ENCODE measurements around the gene CEMIP.

Gene CEMIP

GRCh38 chr15:80778964-80779657 lies at the start of gene CEMIP:
Gene CEMIP, plus strand, starts transcription at chr15:80779370. Its CDS starts 94,510 bp downstream, at chr15:80873880.
- DNase-seq = peak; percentile 63

- DNase-seq = no peak
Measured at GRCh38 chr15:80730387-80730786, 48.8 kb upstream of the CEMIP start.

GRCh38 chr15:80730926-80731325 lies 48.2 kb upstream of the CEMIP start:
- DNase-seq = no peak

GRCh38 chr15:80732167-80732566 lies 47.0 kb upstream of the CEMIP start:
- DNase-seq = no peak

GRCh38 chr15:80732818-80733217 lies 46.4 kb upstream of the CEMIP start:
- no peak for DNase-seq

- DNase-seq = no peak
Measured at GRCh38 chr15:80733460-80733859, 45.7 kb upstream of the CEMIP start.

GRCh38 chr15:80735344-80735743 lies 43.8 kb upstream of the CEMIP start:
- DNase-seq = no peak

GRCh38 chr15:80736560-80736959 lies 42.6 kb upstream of the CEMIP start:
- no peak for DNase-seq

- no peak for DNase-seq
Measured at GRCh38 chr15:80739919-80740318, 39.3 kb upstream of the CEMIP start.

GRCh38 chr15:80742081-80742480 lies 37.1 kb upstream of the CEMIP start:
- no peak for DNase-seq

- no peak for DNase-seq
Measured at GRCh38 chr15:80743189-80743833, 35.9 kb upstream of the CEMIP start.

- no peak for DNase-seq
Measured at GRCh38 chr15:80744415-80744814, 34.8 kb upstream of the CEMIP start.

- DNase-seq = no peak
Measured at GRCh38 chr15:80744826-80745225, 34.3 kb upstream of the CEMIP start.

- DNase-seq = no peak
Measured at GRCh38 chr15:80745888-80746287, 33.3 kb upstream of the CEMIP start.

- no peak for DNase-seq
Measured at GRCh38 chr15:80747317-80748053, 31.7 kb upstream of the CEMIP start.

GRCh38 chr15:80749589-80749988 lies 29.6 kb upstream of the CEMIP start:
- DNase-seq = no peak

GRCh38 chr15:80750575-80750974 lies 28.6 kb upstream of the CEMIP start:
- no peak for DNase-seq

GRCh38 chr15:80752204-80752603 lies 27.0 kb upstream of the CEMIP start:
- DNase-seq = no peak

GRCh38 chr15:80753161-80753560 lies 26.0 kb upstream of the CEMIP start:
- no peak for DNase-seq

- DNase-seq = no peak
Measured at GRCh38 chr15:80754014-80754413, 25.2 kb upstream of the CEMIP start.

- no peak for DNase-seq
Measured at GRCh38 chr15:80755885-80756284, 23.3 kb upstream of the CEMIP start.

GRCh38 chr15:80758130-80758745 lies 20.9 kb upstream of the CEMIP start:
- no peak for DNase-seq

- DNase-seq = no peak
Measured at GRCh38 chr15:80760960-80761359, 18.2 kb upstream of the CEMIP start.

GRCh38 chr15:80761754-80762153 lies 17.4 kb upstream of the CEMIP start:
- no peak for DNase-seq

Data from amniotic stem cell (primary cell).